ENCODE measurements around the gene GTF2F1.

GRCh38 chr19:6433663-6434062 is 40.7 kb upstream of the GTF2F1 start, which contains the start of gene SLC25A41:
- no peak for TF ChIP-seq POLR2A (IDR thresholded peaks at IDR 0.05)
- no peak for TF ChIP-seq CTCF (IDR thresholded peaks at IDR 0.05 in 4 of 5, conservative IDR thresholded peaks at IDR 0.05 in 1 of 5)

Data from gastrocnemius medialis (tissue), 4 donors.